ENCODE data around the gene HAND1.

HAND1 gene

GRCh38 chr5:154511984-154512383 is 34.0 kb upstream of the HAND1 start:
- TF ChIP-seq HDGF (IDR thresholded peaks at IDR 0.05; ENCODE audit: borderline replicate concordance), result no peak
- TF ChIP-seq, protein P1, sequence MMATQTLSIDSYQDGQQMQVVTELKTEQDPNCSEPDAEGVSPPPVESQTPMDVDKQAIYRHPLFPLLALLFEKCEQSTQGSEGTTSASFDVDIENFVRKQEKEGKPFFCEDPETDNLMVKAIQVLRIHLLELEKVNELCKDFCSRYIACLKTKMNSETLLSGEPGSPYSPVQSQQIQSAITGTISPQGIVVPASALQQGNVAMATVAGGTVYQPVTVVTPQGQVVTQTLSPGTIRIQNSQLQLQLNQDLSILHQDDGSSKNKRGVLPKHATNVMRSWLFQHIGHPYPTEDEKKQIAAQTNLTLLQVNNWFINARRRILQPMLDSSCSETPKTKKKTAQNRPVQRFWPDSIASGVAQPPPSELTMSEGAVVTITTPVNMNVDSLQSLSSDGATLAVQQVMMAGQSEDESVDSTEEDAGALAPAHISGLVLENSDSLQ (IDR thresholded peaks at IDR 0.05), result no peak
- TF ChIP-seq FOXK2 (IDR thresholded peaks at IDR 0.05), result no peak
- no peak for TF ChIP-seq NFRKB (IDR thresholded peaks at IDR 0.05)
- TF ChIP-seq CTBP1 (IDR thresholded peaks at IDR 0.05; ENCODE audit: borderline replicate concordance), result no peak
- TF ChIP-seq ZNF384 (IDR thresholded peaks at IDR 0.05), result no peak
- TF ChIP-seq TARDBP (IDR thresholded peaks at IDR 0.05), result no peak
- no peak for TF ChIP-seq L3MBTL2 (conservative IDR thresholded peaks at IDR 0.05)
- TF ChIP-seq FOXA1 (IDR thresholded peaks at IDR 0.05), result no peak
- no peak for TF ChIP-seq FOXM1 (IDR thresholded peaks at IDR 0.05; ENCODE audit: borderline replicate concordance)
- no peak for TF ChIP-seq LEF1 (IDR thresholded peaks at IDR 0.05; ENCODE audit: borderline replicate concordance)
- no peak for DNase-seq (ENCODE audit: extremely low spot score)
- CTCF ChIA-PET, result interaction anchor here (1.0 to 4.0 kb wide), 2 partner anchors 9 to 16 kb away, joined by 3 to 26 read pairs; no protein-coding TSS in a partner anchor

DNA sequence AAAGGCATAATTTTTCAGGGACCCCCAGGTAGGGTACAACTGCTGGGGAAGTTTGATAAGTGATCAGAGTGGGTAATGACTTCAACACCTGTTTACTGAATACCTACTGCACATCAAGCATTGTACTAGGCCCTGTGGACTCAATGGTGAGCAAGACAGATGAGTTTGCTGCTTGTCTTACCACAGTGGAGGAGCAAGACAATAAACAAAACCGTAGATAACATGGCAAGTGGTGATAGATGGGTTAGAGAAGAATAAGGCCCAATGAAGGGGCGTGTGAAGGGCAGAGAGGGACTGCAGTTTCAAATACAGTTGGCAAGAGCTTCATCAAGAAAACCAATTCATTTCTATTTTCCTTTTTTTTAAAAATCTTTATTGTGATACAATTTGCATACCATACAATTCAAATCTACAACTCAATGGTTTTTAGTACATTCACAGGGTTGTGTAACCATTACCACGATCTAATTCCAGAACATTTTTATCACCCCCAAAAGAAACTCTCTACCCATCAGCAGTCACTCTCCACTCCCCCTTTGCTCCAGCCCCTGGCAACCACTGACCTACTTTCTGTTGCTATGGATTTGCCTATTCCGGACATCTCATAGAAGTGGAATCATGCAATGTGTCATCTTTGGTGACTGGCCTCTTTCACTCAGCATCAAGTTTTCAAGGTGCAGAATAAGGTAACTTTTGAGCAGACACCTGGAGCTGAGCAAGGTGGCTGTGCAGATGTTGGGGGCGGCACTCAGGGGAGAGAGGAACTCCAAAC is 31.9 kb upstream of the HAND1 start:
- CTCF ChIA-PET, result interaction anchor here (1.7 to 4.0 kb wide), 2 partner anchors 11 to 42 kb away, joined by 7 to 26 read pairs; no protein-coding TSS in a partner anchor
- TF ChIP-seq LEF1 (IDR thresholded peaks at IDR 0.05; ENCODE audit: borderline replicate concordance) (no peak), FOXK2 (IDR thresholded peaks at IDR 0.05) (no peak), HDGF (IDR thresholded peaks at IDR 0.05; ENCODE audit: borderline replicate concordance) (no peak), BHLHE40 (IDR thresholded peaks at IDR 0.05; ENCODE audit: borderline replicate concordance) (no peak)
- DNase-seq (ENCODE audit: extremely low spot score), result no peak
- POLR2A ChIA-PET, result interaction anchor here (1.2 kb wide), 1 partner anchor 31 kb away, joined by 4 read pairs; the partner anchor contains the start of gene HAND1

More at GRCh38 chr5:154511984-154512383, 34.0 kb upstream of the HAND1 start:
- POLR2A ChIA-PET, result interaction anchor here (1.3 kb wide), 1 partner anchor 28 kb away, joined by 5 read pairs; no protein-coding TSS in a partner anchor

GRCh38 chr5:154508114-154508513 is 30.1 kb upstream of the HAND1 start:
- DNase-seq (ENCODE audit: extremely low spot score), result no peak
- POLR2A ChIA-PET, result no interaction called here
- CTCF ChIA-PET, result interaction anchor here (0.7 kb wide), 1 partner anchor 13 kb away, joined by 4 read pairs; no protein-coding TSS in a partner anchor
- TF ChIP-seq FOXK2 (IDR thresholded peaks at IDR 0.05), result no peak
- TF ChIP-seq BHLHE40 (IDR thresholded peaks at IDR 0.05; ENCODE audit: borderline replicate concordance), result no peak
- no peak for TF ChIP-seq FOXA1 (IDR thresholded peaks at IDR 0.05)
- no peak for TF ChIP-seq LEF1 (IDR thresholded peaks at IDR 0.05; ENCODE audit: borderline replicate concordance)
- TF ChIP-seq, protein P1 (IDR thresholded peaks at IDR 0.05), result no peak
- TF ChIP-seq ELF4 (IDR thresholded peaks at IDR 0.05), result no peak
- TF ChIP-seq L3MBTL2 (conservative IDR thresholded peaks at IDR 0.05), result no peak
- TF ChIP-seq ZNF384 (IDR thresholded peaks at IDR 0.05), result no peak
- no peak for TF ChIP-seq CTBP1 (IDR thresholded peaks at IDR 0.05; ENCODE audit: borderline replicate concordance)
- no peak for TF ChIP-seq SP1 (IDR thresholded peaks at IDR 0.05)
- TF ChIP-seq HDGF (IDR thresholded peaks at IDR 0.05; ENCODE audit: borderline replicate concordance), result no peak
- TF ChIP-seq ARNT (IDR thresholded peaks at IDR 0.05), result no peak
- TF ChIP-seq SUZ12 (IDR thresholded peaks at IDR 0.05), result no peak
- no peak for TF ChIP-seq NFRKB (IDR thresholded peaks at IDR 0.05)
- no peak for TF ChIP-seq FOXM1 (IDR thresholded peaks at IDR 0.05; ENCODE audit: borderline replicate concordance)
- TF ChIP-seq TARDBP (IDR thresholded peaks at IDR 0.05), result no peak

DNA sequence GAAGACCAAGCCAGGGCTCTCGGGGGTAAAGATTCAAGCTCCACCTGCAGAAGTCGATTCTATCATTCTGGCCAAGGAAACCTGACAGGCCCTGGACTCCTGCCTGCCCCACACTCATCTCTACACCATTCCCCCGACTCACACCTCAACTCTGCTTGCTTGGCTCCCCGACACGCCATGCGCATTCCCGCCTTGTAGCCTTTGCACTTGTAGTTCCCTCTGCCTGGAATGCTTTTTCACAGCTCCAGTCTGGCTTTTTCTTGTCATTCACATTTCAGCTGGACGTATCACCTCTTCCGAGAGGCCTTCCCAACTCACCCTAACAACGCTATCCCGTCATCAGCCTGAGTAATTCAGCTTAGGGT is 28.7 kb upstream of the HAND1 start:
- POLR2A ChIA-PET, result no interaction called here
- CTCF ChIA-PET, result interaction anchor here (0.8 to 1.3 kb wide), 2 partner anchors 14 to 63 kb away, joined by 3 to 5 read pairs; no protein-coding TSS in a partner anchor
- TF ChIP-seq ELF4 (IDR thresholded peaks at IDR 0.05) (no peak), SP1 (IDR thresholded peaks at IDR 0.05) (no peak), ZNF384 (IDR thresholded peaks at IDR 0.05) (no peak)
- no peak for DNase-seq (ENCODE audit: extremely low spot score)

- ChIA-PET POLR2A (no interaction called here), CTCF (interaction anchor here (0.8 to 3.0 kb wide), 4 partner anchors 10 to 64 kb away, joined by 3 to 21 read pairs (median 6); no protein-coding TSS in a partner anchor)
- no peak for DNase-seq (ENCODE audit: extremely low spot score)
- TF ChIP-seq ELF4 (IDR thresholded peaks at IDR 0.05), result no peak
- TF ChIP-seq L3MBTL2 (conservative IDR thresholded peaks at IDR 0.05), result no peak
Observed at GRCh38 chr5:154506049-154506715, 28.2 kb upstream of the HAND1 start.

GRCh38 chr5:154505567-154505966 is 27.5 kb upstream of the HAND1 start:
- POLR2A ChIA-PET, result no interaction called here

More at GRCh38 chr5:154505567-154505966, 27.5 kb upstream of the HAND1 start:
- DNase-seq (ENCODE audit: extremely low spot score), result peak; percentile 55
- CTCF ChIA-PET, result interaction anchor here (0.6 to 3.0 kb wide), 4 partner anchors 10 to 43 kb away, joined by 4 to 21 read pairs (median 6); no protein-coding TSS in a partner anchor
- TF ChIP-seq ZNF384 (IDR thresholded peaks at IDR 0.05), result no peak
- no peak for TF ChIP-seq HDGF (IDR thresholded peaks at IDR 0.05; ENCODE audit: borderline replicate concordance)
- TF ChIP-seq FOXK2 (IDR thresholded peaks at IDR 0.05), result no peak
- TF ChIP-seq CTBP1 (IDR thresholded peaks at IDR 0.05; ENCODE audit: borderline replicate concordance), result no peak
- no peak for TF ChIP-seq TARDBP (IDR thresholded peaks at IDR 0.05)
- no peak for TF ChIP-seq SP1 (IDR thresholded peaks at IDR 0.05)
- no peak for TF ChIP-seq FOXA1 (IDR thresholded peaks at IDR 0.05)
- TF ChIP-seq FOXM1 (IDR thresholded peaks at IDR 0.05; ENCODE audit: borderline replicate concordance), result no peak
- TF ChIP-seq SUZ12 (IDR thresholded peaks at IDR 0.05), result no peak
- TF ChIP-seq ELF4 (IDR thresholded peaks at IDR 0.05), result no peak
- no peak for TF ChIP-seq L3MBTL2 (conservative IDR thresholded peaks at IDR 0.05)
- no peak for TF ChIP-seq ARNT (IDR thresholded peaks at IDR 0.05)
- no peak for TF ChIP-seq LEF1 (IDR thresholded peaks at IDR 0.05; ENCODE audit: borderline replicate concordance)

Measured in HEK293T (cell line).